ENCODE results near the gene PDE4A.
A peak's percentile ranks its signal among the peaks of the same experiment; 100 is the strongest.

PDE4A gene

GRCh38 chr19:10402441-10403038 lies 17.8 kb upstream of the PDE4A start:
- Histone ChIP-seq H4K8ac (ENCODE audit: low read depth, low read length) (no peak overlapping the region), H3K4me1 (ENCODE audit: control insufficient read depth in 2 of 2, insufficient read depth in 1 of 2, low read depth in 1 of 2, low read length in 2 of 2) (peaks cover 5 to 9% of the 10 kb centered on the region in 2 donors), H2AFZ (ENCODE audit: low read length) (no peak overlapping the region), H2AK5ac (ENCODE audit: low read depth, low read length) (peak overlapping the region; percentile 73), H3K23ac (ENCODE audit: low read depth, low read length, poor library complexity) (no peak overlapping the region), H3K9ac (ENCODE audit: low read depth, low read length, poor library complexity) (peak overlapping the region; percentile 94), H2BK15ac (ENCODE audit: low read length) (no peak overlapping the region), H3K27me3 (ENCODE audit: control insufficient read depth in 3 of 3, insufficient read depth in 3 of 3, low read depth in 1 of 3, low read length in 3 of 3) (peaks cover 0 to 9% (median 3%) of the 10 kb centered on the region in 3 experiments), H4K91ac (ENCODE audit: low read depth, low read length, poor library complexity) (no peak overlapping the region), H3K36me3 (replicated peaks in 1 of 2; ENCODE audit: control insufficient read depth in 2 of 2, insufficient read depth in 2 of 2, low read length in 2 of 2) (peaks cover 2 to 35% of the 10 kb centered on the region in 2 donors), H2BK12ac (ENCODE audit: low read length) (no peak overlapping the region), H3K9me3 (replicated peaks in 1 of 2; ENCODE audit: control insufficient read depth in 2 of 2, insufficient read depth in 1 of 2, low read depth in 1 of 2, low read length in 2 of 2) (no peaks in the 10 kb centered on the region), H3K27ac (replicated peaks; ENCODE audit: low read length) (no peak overlapping the region), H3K4ac (ENCODE audit: low read length) (no peak overlapping the region), H3K14ac (ENCODE audit: low read length) (no peak overlapping the region), H3K18ac (ENCODE audit: low read length) (no peak overlapping the region), H3K4me3 (ENCODE audit: low read length in 2 of 2) (peak overlapping the region; percentile 91 to 93), H2BK120ac (ENCODE audit: low read depth, low read length) (no peak overlapping the region), H3K4me2 (ENCODE audit: insufficient read depth, low read length, poor library complexity, severe bottlenecking) (peak overlapping the region; percentile 79), H2BK5ac (ENCODE audit: low read length) (no peak overlapping the region), H3K79me1 (ENCODE audit: low read depth, low read length) (peaks cover 21% of the 10 kb centered on the region)
- no peak for DNase-seq (ENCODE audit: low spot score)
- no CpG with 5 or more reads among the region's 15 CpGs for WGBS, 2 donors (ENCODE audit: extremely low coverage in 2 of 2, insufficient read length in 2 of 2, insufficient replicate concordance in 1 of 2)

- no peak within 1 kb of the TSS for H2BK12ac ChIP-seq (ENCODE audit: low read length)
- peak within 1 kb of the TSS; percentile 82 for H3K23ac ChIP-seq (ENCODE audit: low read depth, low read length, poor library complexity)
- H3K36me3 ChIP-seq (replicated peaks in 1 of 2; ENCODE audit: control insufficient read depth in 2 of 2, insufficient read depth in 2 of 2, low read length in 2 of 2), result peaks cover 0 to 27% of the 10 kb centered on the region in 2 donors
- no CpG with 5 or more reads among the region's 69 CpGs for WGBS, 2 donors (ENCODE audit: extremely low coverage in 2 of 2, insufficient read length in 2 of 2, insufficient replicate concordance in 1 of 2)
- H2AK5ac ChIP-seq (ENCODE audit: low read depth, low read length), result peak within 1 kb of the TSS; percentile 73
- H3K14ac ChIP-seq (ENCODE audit: low read length), result no peak within 1 kb of the TSS
- H3K4me1 ChIP-seq (ENCODE audit: control insufficient read depth in 2 of 2, insufficient read depth in 1 of 2, low read depth in 1 of 2, low read length in 2 of 2), result peaks cover 5 to 9% of the 10 kb centered on the region in 2 donors
- H3K9me3 ChIP-seq (replicated peaks in 1 of 2; ENCODE audit: control insufficient read depth in 2 of 2, insufficient read depth in 1 of 2, low read depth in 1 of 2, low read length in 2 of 2), result no peaks in the 10 kb centered on the region
- peak within 1 kb of the TSS; percentile 94 for H3K9ac ChIP-seq (ENCODE audit: low read depth, low read length, poor library complexity)
- H3K4me2 ChIP-seq (ENCODE audit: insufficient read depth, low read length, poor library complexity, severe bottlenecking), result peak within 1 kb of the TSS; percentile 89
- peak within 1 kb of the TSS; percentile 98 for H2AFZ ChIP-seq (ENCODE audit: low read length)
- H3K4ac ChIP-seq (ENCODE audit: low read length), result no peak within 1 kb of the TSS
- H2BK15ac ChIP-seq (ENCODE audit: low read length), result peak within 1 kb of the TSS; percentile 4
- peak; percentile 96 for DNase-seq (ENCODE audit: low spot score)
- H3K4me3 ChIP-seq (ENCODE audit: low read length in 2 of 2), result peak within 1 kb of the TSS; percentile 91 to 93
- no peak within 1 kb of the TSS for H4K91ac ChIP-seq (ENCODE audit: low read depth, low read length, poor library complexity)
- H3K79me1 ChIP-seq (ENCODE audit: low read depth, low read length), result peaks cover 14% of the 10 kb centered on the region
- no peak within 1 kb of the TSS for H2BK120ac ChIP-seq (ENCODE audit: low read depth, low read length)
- peak within 1 kb of the TSS; percentile 98 for H3K18ac ChIP-seq (ENCODE audit: low read length)
- H3K27me3 ChIP-seq (ENCODE audit: control insufficient read depth in 3 of 3, insufficient read depth in 3 of 3, low read depth in 1 of 3, low read length in 3 of 3), result peaks cover 0 to 9% (median 3%) of the 10 kb centered on the region in 3 experiments
- peak within 1 kb of the TSS; percentile 44 for H2BK5ac ChIP-seq (ENCODE audit: low read length)
- H3K27ac ChIP-seq (replicated peaks; ENCODE audit: low read length), result peak within 1 kb of the TSS; percentile 39
- H4K8ac ChIP-seq (ENCODE audit: low read depth, low read length), result no peak within 1 kb of the TSS
Observed at GRCh38 chr19:10403137-10404021, 17.0 kb upstream of the PDE4A start, which contains the start of gene CDC37. CDC37 (minus strand) TSS chr19:10403542; CDS start chr19:10403479, 63 bp downstream.

- peak overlapping the region; percentile 79 for H2BK15ac ChIP-seq (ENCODE audit: low read length)
- peaks cover 0 to 9% (median 3%) of the 10 kb centered on the region in 3 experiments for H3K27me3 ChIP-seq (ENCODE audit: control insufficient read depth in 3 of 3, insufficient read depth in 3 of 3, low read depth in 1 of 3, low read length in 3 of 3)
- peak overlapping the region; percentile 89 for H3K4me2 ChIP-seq (ENCODE audit: insufficient read depth, low read length, poor library complexity, severe bottlenecking)
- WGBS, 2 donors (ENCODE audit: extremely low coverage in 2 of 2, insufficient read length in 2 of 2, insufficient replicate concordance in 1 of 2), result no CpG with 5 or more reads among the region's 43 CpGs
- H4K8ac ChIP-seq (ENCODE audit: low read depth, low read length), result no peak overlapping the region
- peak overlapping the region; percentile 44 for H3K4ac ChIP-seq (ENCODE audit: low read length)
- H2AFZ ChIP-seq (ENCODE audit: low read length), result peak overlapping the region; percentile 98
- H3K9ac ChIP-seq (ENCODE audit: low read depth, low read length, poor library complexity), result peak overlapping the region; percentile 87
- H3K4me1 ChIP-seq (ENCODE audit: control insufficient read depth in 2 of 2, insufficient read depth in 1 of 2, low read depth in 1 of 2, low read length in 2 of 2), result peaks cover 9 to 13% of the 10 kb centered on the region in 2 donors
- H3K9me3 ChIP-seq (replicated peaks in 1 of 2; ENCODE audit: control insufficient read depth in 2 of 2, insufficient read depth in 1 of 2, low read depth in 1 of 2, low read length in 2 of 2), result no peaks in the 10 kb centered on the region
- peaks cover 10% of the 10 kb centered on the region for H3K79me1 ChIP-seq (ENCODE audit: low read depth, low read length)
- H3K18ac ChIP-seq (ENCODE audit: low read length), result peak overlapping the region; percentile 98
- no peak overlapping the region for H2BK12ac ChIP-seq (ENCODE audit: low read length)
- no peak overlapping the region for H2BK120ac ChIP-seq (ENCODE audit: low read depth, low read length)
- H2AK5ac ChIP-seq (ENCODE audit: low read depth, low read length), result peak overlapping the region; percentile 58
- peaks cover 0 to 16% of the 10 kb centered on the region in 2 donors for H3K36me3 ChIP-seq (replicated peaks in 1 of 2; ENCODE audit: control insufficient read depth in 2 of 2, insufficient read depth in 2 of 2, low read length in 2 of 2)
- H3K14ac ChIP-seq (ENCODE audit: low read length), result peak overlapping the region; percentile 15
- peak overlapping the region; percentile 91 to 93 for H3K4me3 ChIP-seq (ENCODE audit: low read length in 2 of 2)
- no peak overlapping the region for H4K91ac ChIP-seq (ENCODE audit: low read depth, low read length, poor library complexity)
- DNase-seq (ENCODE audit: low spot score), result no peak
- no peak overlapping the region for H2BK5ac ChIP-seq (ENCODE audit: low read length)
- H3K23ac ChIP-seq (ENCODE audit: low read depth, low read length, poor library complexity), result no peak overlapping the region
- H3K27ac ChIP-seq (replicated peaks; ENCODE audit: low read length), result no peak overlapping the region
Observed at GRCh38 chr19:10404888-10405820, 15.2 kb upstream of the PDE4A start.
